Neural progenitor cell (in vitro differentiated cells): ENCODE data around the gene NOL3. TPM values are rescaled to one million over a fixed set of nuclear protein-coding genes. Genes with fewer than 3 reads are reported as not detected.

Source experiments
- DNase-seq: peaks from one replicate; pipeline ENCODE4 v3.0.0-alpha.2; 2016; ENCODE audit warnings: low spot score
- H2AFZ ChIP-seq: fragments of 200-600 bp; sonication (generic); replicated peaks from 2 replicates; pipeline ENCODE4 v1.6.1; 2016; ENCODE audit warnings: antibody characterized with exemption
- H3F3A ChIP-seq: fragments of 200-600 bp; sonication (generic); 2 replicates; pipeline ENCODE4 v1.6.1; 2016; ENCODE audit warnings: antibody characterized with exemption, low read depth
- H3K27ac ChIP-seq: fragments of 200-600 bp; sonication (generic); 2 replicates; pipeline ENCODE4 v1.5.1; 2016; ENCODE audit warnings: mild to moderate bottlenecking
- H3K27me3 ChIP-seq: fragments of 200-600 bp; sonication (generic); 2 replicates; pipeline ENCODE4 v1.6.1; 2016; ENCODE audit warnings: mild to moderate bottlenecking, moderate library complexity
- H3K36me3 ChIP-seq: fragments of 200-600 bp; sonication (generic); 2 replicates; pipeline ENCODE4 v1.5.1; 2016
- H3K4me1 ChIP-seq: fragments of 200-600 bp; sonication (generic); 2 replicates; pipeline ENCODE4 v1.6.1; 2016; ENCODE audit warnings: mixed run types
- H3K4me2 ChIP-seq: fragments of 200-600 bp; sonication (generic); 2 replicates; pipeline ENCODE4 v1.6.1; 2016
- H3K4me3 ChIP-seq: fragments of 200-600 bp; sonication (generic); 2 replicates; pipeline ENCODE4 v1.5.1; 2016
- H3K79me2 ChIP-seq: fragments of 200-600 bp; sonication (generic); 2 replicates; pipeline ENCODE4 v1.6.1; 2016; ENCODE audit warnings: low read depth
- H3K9ac ChIP-seq: fragments of 200-600 bp; sonication (generic); 2 replicates; pipeline ENCODE4 v1.6.1; 2016
- H3K9me3 ChIP-seq: fragments of 200-600 bp; sonication (generic); 2 replicates; pipeline ENCODE4 v1.5.1; 2016; ENCODE audit warnings: low read depth
- H4K20me1 ChIP-seq: fragments of 200-600 bp; sonication (generic); 2 replicates; pipeline ENCODE4 v1.6.1; 2016; ENCODE audit warnings: low read depth
- H3K27ac Mint-ChIP-seq: 3 replicates; pipeline ENCODE4 v1.8.0; 2021; ENCODE audit warnings: mixed read lengths
- H3K27me3 Mint-ChIP-seq: 2 replicates; pipeline ENCODE4 v1.8.0; 2022; ENCODE audit warnings: low read depth, mild to moderate bottlenecking, inconsistent platforms, moderate library complexity, mixed read lengths; ENCODE audit not compliant: insufficient read depth
- H3K36me3 Mint-ChIP-seq: 3 replicates; pipeline ENCODE4 v1.8.0; 2021; ENCODE audit warnings: mixed read lengths
- H3K4me1 Mint-ChIP-seq: 3 replicates; pipeline ENCODE4 v1.8.0; 2021; ENCODE audit warnings: mixed read lengths
- H3K4me3 Mint-ChIP-seq: 3 replicates; pipeline ENCODE4 v1.8.0; 2021; ENCODE audit warnings: mild to moderate bottlenecking, moderate library complexity, mixed read lengths
- H3K9me3 Mint-ChIP-seq: 3 replicates; pipeline ENCODE4 v1.8.0; 2020; ENCODE audit warnings: mixed read lengths
- CTCF ChIP-seq: fragments of 200-600 bp; sonication (generic); IDR thresholded peaks from 2 replicates; pipeline ENCODE4 v1.5.1; 2017; ENCODE audit warnings: antibody characterized with exemption, mild to moderate bottlenecking
- EZH2 ChIP-seq: fragments of 200-600 bp; sonication (generic); IDR thresholded peaks from 2 replicates; pipeline ENCODE4 v1.6.1; 2017; ENCODE audit warnings: antibody characterized with exemption, mild to moderate bottlenecking, moderate library complexity
- EZH2phosphoT487 ChIP-seq: fragments of 200-600 bp; sonication (generic); IDR thresholded peaks from 2 replicates; pipeline ENCODE4 v1.6.1; 2017; ENCODE audit warnings: antibody characterized with exemption
- total RNA-seq: library from RNA; depleted of rRNA; stranded (reverse); fragments of >200 nt; gene quantifications from 2 replicates; pipeline ENCODE4 v1.2.3, GENCODE V29; 2015; ENCODE audit warnings: low replicate concordance

The NOL3 gene
- total RNA-seq, 1 donor from 2014 or later, result 0.37 TPM

DNA sequence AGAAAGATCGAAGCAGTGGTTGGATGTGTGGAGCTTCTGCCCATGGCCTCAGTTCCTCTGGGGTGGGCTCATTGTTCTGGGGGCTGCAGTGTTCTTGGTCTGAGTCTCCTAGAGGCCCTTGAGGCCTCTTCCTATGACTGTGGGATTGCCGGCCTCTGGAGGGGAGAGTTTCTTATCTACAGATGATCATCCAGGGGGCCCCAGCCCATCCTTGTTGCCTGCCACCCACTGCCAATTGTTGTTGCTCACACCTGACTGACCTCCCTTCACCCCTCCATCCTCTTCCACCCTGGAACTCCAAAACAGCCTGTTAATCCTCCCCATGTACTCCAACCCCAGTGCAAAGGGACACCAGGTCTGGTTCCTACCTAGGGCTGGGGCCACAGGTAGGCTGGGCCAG lies 25.4 kb upstream of the NOL3 start:
- no peak overlapping the region for H2AFZ ChIP-seq
- H3K36me3 ChIP-seq, result no peaks in the 10 kb centered on the region
- no peaks in the 10 kb centered on the region for H3K4me1 ChIP-seq
- no peak overlapping the region for H3K27ac ChIP-seq
- TF ChIP-seq CTCF (no peak), EZH2phosphoT487 (no peak), EZH2 (no peak)
- peaks cover 9% of the 10 kb centered on the region for H3K27me3 ChIP-seq
- peaks cover 2% of the 10 kb centered on the region for H3K9me3 Mint-ChIP-seq
- H3K9ac ChIP-seq, result no peak overlapping the region
- peaks cover 5% of the 10 kb centered on the region for H4K20me1 ChIP-seq
- no peak for DNase-seq
- H3K4me1 Mint-ChIP-seq, result no peaks in the 10 kb centered on the region
- no peaks in the 10 kb centered on the region for H3K79me2 ChIP-seq
- H3K36me3 Mint-ChIP-seq, result peaks cover 33% of the 10 kb centered on the region
- H3F3A ChIP-seq, result peaks cover 14% of the 10 kb centered on the region
- H3K27me3 Mint-ChIP-seq, result peaks cover 14% of the 10 kb centered on the region
- no peak overlapping the region for H3K4me2 ChIP-seq
- no peak overlapping the region for H3K4me3 Mint-ChIP-seq
- H3K4me3 ChIP-seq, result no peak overlapping the region
- no peak overlapping the region for H3K27ac Mint-ChIP-seq
- H3K9me3 ChIP-seq, result no peaks in the 10 kb centered on the region

DNA sequence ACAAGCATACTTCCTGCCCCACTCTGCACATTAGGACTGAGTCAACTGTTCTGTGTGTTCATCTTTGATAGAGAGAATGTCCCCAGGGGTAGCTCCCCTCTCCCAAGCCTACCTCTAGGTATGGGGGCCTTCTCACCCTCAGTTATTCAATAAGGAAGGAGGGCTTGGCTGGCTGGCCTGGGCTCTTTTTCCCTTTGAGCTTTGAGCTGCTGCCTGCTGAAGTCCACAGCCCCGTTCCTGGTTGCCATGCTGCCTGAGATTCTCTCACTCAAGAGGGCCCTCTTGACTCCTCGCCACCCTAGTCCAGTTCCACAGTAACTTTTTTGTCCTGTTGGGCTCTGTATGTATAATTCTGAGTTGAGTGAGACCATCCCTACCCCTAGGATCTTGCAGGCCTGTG lies 24.6 kb upstream of the NOL3 start:
- H3K9me3 Mint-ChIP-seq, result peaks cover 2% of the 10 kb centered on the region
- Histone ChIP-seq H3F3A (peaks cover 19% of the 10 kb centered on the region), H3K79me2 (no peaks in the 10 kb centered on the region), H2AFZ (no peak overlapping the region), H3K4me2 (no peak overlapping the region), H3K4me3 (no peak overlapping the region), H3K36me3 (no peaks in the 10 kb centered on the region), H3K4me1 (no peaks in the 10 kb centered on the region), H3K27ac (no peak overlapping the region), H4K20me1 (peaks cover 5% of the 10 kb centered on the region), H3K9ac (no peak overlapping the region), H3K27me3 (peaks cover 17% of the 10 kb centered on the region), H3K9me3 (no peaks in the 10 kb centered on the region)
- peaks cover 25% of the 10 kb centered on the region for H3K36me3 Mint-ChIP-seq
- no peak overlapping the region for H3K4me3 Mint-ChIP-seq
- no peak overlapping the region for H3K27ac Mint-ChIP-seq
- TF ChIP-seq EZH2 (no peak), CTCF (no peak), EZH2phosphoT487 (no peak)
- no peak for DNase-seq
- peaks cover 14% of the 10 kb centered on the region for H3K27me3 Mint-ChIP-seq
- no peaks in the 10 kb centered on the region for H3K4me1 Mint-ChIP-seq

GRCh38 chr16:67146523-67147357 lies 23.6 kb upstream of the NOL3 start:
- H3K9ac ChIP-seq, result no peak overlapping the region
- H3K27ac Mint-ChIP-seq, result no peak overlapping the region
- H3K9me3 Mint-ChIP-seq, result peaks cover 2% of the 10 kb centered on the region
- no peak overlapping the region for H3K4me2 ChIP-seq
- H3K79me2 ChIP-seq, result no peaks in the 10 kb centered on the region
- H3K4me1 Mint-ChIP-seq, result peaks cover 8% of the 10 kb centered on the region
- H3K4me1 ChIP-seq, result no peaks in the 10 kb centered on the region
- H3K27ac ChIP-seq, result no peak overlapping the region
- no peak for DNase-seq
- peaks cover 5% of the 10 kb centered on the region for H4K20me1 ChIP-seq
- H3K36me3 ChIP-seq, result no peaks in the 10 kb centered on the region
- TF ChIP-seq EZH2phosphoT487, result no peak
- TF ChIP-seq EZH2, result no peak
- TF ChIP-seq CTCF, result no peak
- peaks cover 20% of the 10 kb centered on the region for H3K36me3 Mint-ChIP-seq
- no peak overlapping the region for H2AFZ ChIP-seq
- peaks cover 26% of the 10 kb centered on the region for H3F3A ChIP-seq
- H3K27me3 ChIP-seq, result peaks cover 27% of the 10 kb centered on the region
- no peak overlapping the region for H3K4me3 ChIP-seq
- H3K4me3 Mint-ChIP-seq, result no peak overlapping the region
- H3K27me3 Mint-ChIP-seq, result peaks cover 22% of the 10 kb centered on the region
- H3K9me3 ChIP-seq, result no peaks in the 10 kb centered on the region
